ENCODE results near the gene EFS. TPM values are rescaled to one million over a fixed set of nuclear protein-coding genes. Genes with fewer than 3 reads are reported as not detected.

EFS gene
- not detected for total RNA-seq

DNA sequence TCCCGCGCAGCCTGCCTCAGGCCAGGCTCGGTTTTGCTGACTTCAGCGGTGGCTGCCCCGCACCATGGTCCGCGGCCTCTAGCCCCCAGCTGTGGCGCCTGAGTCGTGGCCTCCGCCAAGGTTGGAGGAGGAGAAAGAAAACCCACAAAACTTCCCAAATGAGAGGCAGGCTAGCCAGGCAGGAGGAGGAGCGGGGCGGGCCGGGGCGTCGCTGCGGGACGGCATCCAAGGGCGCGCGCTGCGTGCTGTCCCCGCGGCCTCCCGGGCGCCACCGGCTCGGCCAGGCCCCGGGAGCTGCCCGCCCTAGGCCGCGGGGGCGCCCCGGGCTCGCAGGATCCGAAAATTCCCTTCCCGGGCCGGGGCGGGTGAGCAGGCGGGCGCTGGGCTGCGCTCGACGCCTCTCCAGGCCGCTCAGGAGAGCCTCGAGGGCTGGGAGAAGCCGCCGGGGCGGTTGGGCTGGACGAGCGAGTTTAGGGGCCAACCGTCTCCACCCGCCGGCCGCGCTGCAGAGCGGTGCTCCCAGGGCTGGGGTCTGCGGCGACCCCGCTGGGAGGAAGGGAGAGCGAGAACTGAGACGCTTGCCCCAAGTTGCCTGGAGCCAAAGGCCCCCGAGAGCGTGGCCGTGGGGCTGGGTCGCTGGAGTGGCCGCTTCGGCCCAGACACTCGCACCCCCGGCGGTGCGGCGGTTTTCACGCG is at the start of gene EFS:
TSS of gene EFS (minus strand) at position 137 of the 696 bp plus-strand sequence. CDS start 147 bp downstream, outside the sequence.
- no peaks in the 10 kb centered on the region for H3K36me3 Mint-ChIP-seq (ENCODE audit: low read depth)
- peak within 1 kb of the TSS; percentile 27 for H3K4me3 Mint-ChIP-seq
- ATAC-seq (replicated peaks), result no peak
- H3K27ac Mint-ChIP-seq, result no peak within 1 kb of the TSS
- H3K27me3 Mint-ChIP-seq, result peaks cover 33% of the 10 kb centered on the region
- H3K4me1 Mint-ChIP-seq, result no peaks in the 10 kb centered on the region
- H3K9me3 Mint-ChIP-seq, result no peaks in the 10 kb centered on the region

- Mint-ChIP-seq H3K4me1 (no peaks in the 10 kb centered on the region), H3K27me3 (peaks cover 24% of the 10 kb centered on the region)
Measured at GRCh38 chr14:23414254-23414653, 49.3 kb upstream of the EFS start.

GRCh38 chr14:23413681-23414080 is 48.7 kb upstream of the EFS start:
- Mint-ChIP-seq H3K36me3 (ENCODE audit: low read depth) (no peaks in the 10 kb centered on the region), H3K4me3 (no peak overlapping the region), H3K4me1 (no peaks in the 10 kb centered on the region), H3K9me3 (no peaks in the 10 kb centered on the region), H3K27me3 (peaks cover 28% of the 10 kb centered on the region), H3K27ac (no peak overlapping the region)
- ATAC-seq (replicated peaks), result no peak

More at GRCh38 chr14:23414254-23414653, 49.3 kb upstream of the EFS start:
- Mint-ChIP-seq H3K36me3 (ENCODE audit: low read depth) (no peaks in the 10 kb centered on the region), H3K9me3 (no peaks in the 10 kb centered on the region), H3K4me3 (no peak overlapping the region), H3K27ac (no peak overlapping the region)
- ATAC-seq (replicated peaks), result no peak

DNA sequence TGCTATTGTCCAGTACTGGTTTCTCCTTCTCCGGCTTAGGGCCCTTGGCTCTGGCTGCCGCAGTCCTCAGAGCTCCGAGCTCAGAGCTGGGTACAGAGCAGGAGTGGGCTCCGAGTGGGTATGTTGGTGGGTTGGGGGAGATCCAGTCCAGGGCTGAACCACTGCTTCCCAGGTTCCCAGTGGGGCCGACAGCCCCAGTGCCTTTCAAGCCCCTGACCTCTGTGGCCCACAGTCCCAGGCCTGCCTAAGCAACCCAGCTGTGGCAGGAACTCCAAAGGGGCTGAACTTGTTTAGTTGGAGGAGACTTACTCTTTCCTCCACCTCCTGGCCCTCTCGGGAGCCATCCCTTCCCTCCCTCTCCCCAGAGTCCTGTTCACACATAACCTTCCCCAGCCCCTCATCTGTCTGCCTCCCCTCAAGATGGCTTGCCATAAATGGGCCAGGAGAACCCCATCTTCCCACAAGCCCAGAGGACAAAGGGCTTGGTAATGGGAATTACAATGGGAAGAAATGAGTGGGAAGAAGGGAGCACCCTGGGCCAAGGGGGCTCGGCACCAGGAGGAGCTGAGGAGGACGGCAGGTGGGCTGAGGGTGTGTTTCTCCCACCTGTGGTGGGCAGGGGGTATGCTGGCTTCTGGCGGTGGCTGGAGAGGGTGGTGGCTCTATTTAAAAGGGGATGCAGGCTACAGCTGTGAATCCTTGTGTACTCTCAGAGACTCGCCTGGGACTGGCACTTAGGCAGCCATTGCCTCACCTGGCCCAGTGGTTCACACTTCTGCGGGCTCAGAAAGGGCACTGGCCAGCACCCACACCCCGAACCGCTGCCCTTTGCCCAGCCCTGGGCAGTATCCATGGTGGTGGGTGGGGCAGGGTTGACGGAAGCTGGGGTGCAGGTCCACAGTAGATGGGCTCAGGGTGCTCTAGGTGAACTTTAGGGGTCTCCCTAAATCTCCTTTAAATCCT is 46.9 kb upstream of the EFS start:
- H3K9me3 Mint-ChIP-seq, result no peaks in the 10 kb centered on the region
- no peak overlapping the region for H3K4me3 Mint-ChIP-seq
- H3K27me3 Mint-ChIP-seq, result peaks cover 33% of the 10 kb centered on the region
- no peak overlapping the region for H3K27ac Mint-ChIP-seq
- H3K4me1 Mint-ChIP-seq, result no peaks in the 10 kb centered on the region
- ATAC-seq (replicated peaks), result no peak
- H3K36me3 Mint-ChIP-seq (ENCODE audit: low read depth), result no peaks in the 10 kb centered on the region

- peak overlapping the region; percentile 14 for H3K27ac Mint-ChIP-seq
Measured at GRCh38 chr14:23409966-23410635, 45.1 kb upstream of the EFS start.

DNA sequence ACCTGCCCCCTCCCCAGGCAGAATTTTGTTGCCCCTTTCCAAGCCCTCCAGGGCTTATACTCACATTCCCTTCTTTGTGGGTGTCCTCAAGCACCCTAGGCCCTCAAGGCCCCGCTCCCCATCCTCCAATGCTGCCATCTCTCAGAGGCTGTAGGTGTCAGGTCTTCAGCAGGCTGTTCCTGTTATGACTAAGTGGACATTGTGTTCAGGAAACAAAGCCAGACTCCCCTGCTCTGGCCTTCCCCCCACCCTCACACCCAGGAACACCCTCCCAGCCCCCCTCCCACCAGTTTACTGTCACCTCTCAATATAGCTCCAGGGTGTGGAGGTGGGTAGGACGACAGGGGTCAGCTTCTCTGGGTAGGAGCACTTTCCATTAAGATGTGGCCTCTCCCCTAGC is 44.5 kb upstream of the EFS start:
- H3K4me3 Mint-ChIP-seq, result no peak overlapping the region
- H3K36me3 Mint-ChIP-seq (ENCODE audit: low read depth), result no peaks in the 10 kb centered on the region
- H3K4me1 Mint-ChIP-seq, result no peaks in the 10 kb centered on the region
- no peaks in the 10 kb centered on the region for H3K9me3 Mint-ChIP-seq
- ATAC-seq (replicated peaks), result peak; percentile 53
- peaks cover 30% of the 10 kb centered on the region for H3K27me3 Mint-ChIP-seq
- H3K27ac Mint-ChIP-seq, result no peak overlapping the region

More at GRCh38 chr14:23409966-23410635, 45.1 kb upstream of the EFS start:
- H3K36me3 Mint-ChIP-seq (ENCODE audit: low read depth), result no peaks in the 10 kb centered on the region
- H3K4me3 Mint-ChIP-seq, result no peak overlapping the region
- H3K27me3 Mint-ChIP-seq, result peaks cover 27% of the 10 kb centered on the region
- H3K9me3 Mint-ChIP-seq, result no peaks in the 10 kb centered on the region
- no peaks in the 10 kb centered on the region for H3K4me1 Mint-ChIP-seq
- ATAC-seq (replicated peaks), result no peak

GRCh38 chr14:23408307-23408630 is 43.3 kb upstream of the EFS start:
- Mint-ChIP-seq H3K36me3 (ENCODE audit: low read depth) (no peaks in the 10 kb centered on the region), H3K9me3 (no peaks in the 10 kb centered on the region), H3K4me1 (no peaks in the 10 kb centered on the region), H3K27ac (no peak overlapping the region), H3K27me3 (peaks cover 29% of the 10 kb centered on the region), H3K4me3 (no peak overlapping the region)
- ATAC-seq (replicated peaks), result no peak

GRCh38 chr14:23407516-23408306 is 42.7 kb upstream of the EFS start, which contains the start of gene MYH6:
TSS of gene MYH6 (minus strand) at chr14:23408273. CDS start at chr14:23407223, 1,050 bp downstream.
- no peak for ATAC-seq (replicated peaks)
- H3K36me3 Mint-ChIP-seq (ENCODE audit: low read depth), result no peaks in the 10 kb centered on the region

GRCh38 chr14:23406725-23407355 is 41.9 kb upstream of the EFS start:
- H3K4me1 Mint-ChIP-seq, result no peaks in the 10 kb centered on the region
- no peak overlapping the region for H3K27ac Mint-ChIP-seq
- H3K9me3 Mint-ChIP-seq, result no peaks in the 10 kb centered on the region
- peaks cover 37% of the 10 kb centered on the region for H3K27me3 Mint-ChIP-seq
- no peak for ATAC-seq (replicated peaks)
- H3K36me3 Mint-ChIP-seq (ENCODE audit: low read depth), result no peaks in the 10 kb centered on the region
- no peak overlapping the region for H3K4me3 Mint-ChIP-seq

More at GRCh38 chr14:23407516-23408306, 42.7 kb upstream of the EFS start, which contains the start of gene MYH6:
- H3K4me3 Mint-ChIP-seq, result no peak within 1 kb of the TSS
- peaks cover 35% of the 10 kb centered on the region for H3K27me3 Mint-ChIP-seq
- H3K4me1 Mint-ChIP-seq, result no peaks in the 10 kb centered on the region
- H3K27ac Mint-ChIP-seq, result no peak within 1 kb of the TSS
- no peaks in the 10 kb centered on the region for H3K9me3 Mint-ChIP-seq

DNA sequence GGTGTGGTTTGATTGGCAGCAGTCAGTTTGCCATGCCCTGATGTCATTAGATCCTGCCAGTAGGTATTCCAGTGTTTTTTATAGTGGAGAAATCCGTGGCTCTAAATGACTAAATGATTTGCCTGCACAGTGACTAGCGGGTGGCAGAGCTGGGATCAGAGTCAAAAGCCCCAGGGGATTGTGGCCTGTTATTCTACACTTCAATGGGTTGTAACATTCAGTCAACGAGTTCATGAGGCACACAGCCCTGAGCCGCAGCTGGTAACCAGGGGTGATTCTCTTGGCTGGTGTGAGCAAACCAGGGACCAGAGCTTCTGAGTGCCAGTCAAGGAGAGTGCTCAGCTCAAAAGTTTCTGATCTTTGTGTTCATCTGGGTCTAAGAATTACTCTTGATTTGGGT is 41.3 kb upstream of the EFS start:
- no peak overlapping the region for H3K27ac Mint-ChIP-seq

GRCh38 chr14:23405516-23406025 is 40.6 kb upstream of the EFS start:
- Mint-ChIP-seq H3K27me3 (peaks cover 30% of the 10 kb centered on the region), H3K36me3 (ENCODE audit: low read depth) (no peaks in the 10 kb centered on the region), H3K4me1 (no peaks in the 10 kb centered on the region), H3K9me3 (no peaks in the 10 kb centered on the region), H3K27ac (no peak overlapping the region), H3K4me3 (no peak overlapping the region)
- no peak for ATAC-seq (replicated peaks)

More for the DNA sequence above, 41.3 kb upstream of the EFS start:
- ATAC-seq (replicated peaks), result no peak
- Mint-ChIP-seq H3K9me3 (no peaks in the 10 kb centered on the region), H3K4me1 (no peaks in the 10 kb centered on the region), H3K36me3 (ENCODE audit: low read depth) (no peaks in the 10 kb centered on the region), H3K27me3 (peaks cover 35% of the 10 kb centered on the region), H3K4me3 (no peak overlapping the region)

DNA sequence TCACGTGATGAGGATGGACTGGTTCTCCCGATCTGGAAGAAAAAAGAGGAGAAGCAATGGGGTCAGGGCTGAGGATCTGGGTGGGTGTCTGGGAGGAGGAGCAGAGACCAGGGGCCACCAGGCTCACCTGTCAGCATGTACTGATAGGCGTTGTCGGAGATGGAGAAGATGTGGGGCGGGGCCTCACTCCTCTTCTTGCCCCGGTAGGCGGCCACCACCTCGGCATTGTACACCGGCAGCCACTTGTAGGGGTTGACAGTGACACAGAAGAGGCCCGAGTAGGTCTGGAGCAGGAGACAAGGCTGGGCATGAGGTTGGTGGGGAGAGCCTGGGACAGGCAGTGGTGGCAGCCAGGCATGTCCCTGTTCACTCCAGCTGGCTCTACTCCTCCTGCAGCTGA is 40.1 kb upstream of the EFS start:
- Mint-ChIP-seq H3K27ac (no peak overlapping the region), H3K27me3 (peaks cover 26% of the 10 kb centered on the region), H3K36me3 (ENCODE audit: low read depth) (no peaks in the 10 kb centered on the region), H3K4me3 (no peak overlapping the region), H3K9me3 (no peaks in the 10 kb centered on the region), H3K4me1 (no peaks in the 10 kb centered on the region)
- no peak for ATAC-seq (replicated peaks)

GRCh38 chr14:23404331-23404900 is 39.4 kb upstream of the EFS start:
- Mint-ChIP-seq H3K36me3 (ENCODE audit: low read depth) (no peaks in the 10 kb centered on the region), H3K4me1 (no peaks in the 10 kb centered on the region), H3K27ac (no peak overlapping the region), H3K27me3 (peaks cover 26% of the 10 kb centered on the region), H3K9me3 (no peaks in the 10 kb centered on the region), H3K4me3 (no peak overlapping the region)
- no peak for ATAC-seq (replicated peaks)
